KOPT-K1 (cell line): Measurements from ENCODE around the gene DDX20.
A peak's percentile ranks its signal among the peaks of the same experiment; 100 is the strongest.

Experiments
- H3K27ac ChIP-seq: fragments of 200-600 bp; sonication (generic); 2 replicates; pipeline ENCODE4 v1.5.1; 2016; ENCODE audit warnings: antibody characterized with exemption, mild to moderate bottlenecking, low read depth, low read length; ENCODE audit not compliant: poor library complexity, severe bottlenecking
- H3K36me3 ChIP-seq: fragments of 200-600 bp; sonication (generic); 2 replicates; pipeline ENCODE4 v1.5.1; 2017; ENCODE audit warnings: antibody characterized with exemption, mild to moderate bottlenecking, low read length, moderate library complexity; ENCODE audit not compliant: insufficient read depth
- H3K9me3 ChIP-seq: fragments of 200-600 bp; sonication (generic); 2 replicates; pipeline ENCODE4 v1.5.1; 2017; ENCODE audit warnings: antibody characterized with exemption, low read length, mild to moderate bottlenecking; ENCODE audit not compliant: insufficient read depth, poor library complexity, severe bottlenecking

DDX20 gene

DNA sequence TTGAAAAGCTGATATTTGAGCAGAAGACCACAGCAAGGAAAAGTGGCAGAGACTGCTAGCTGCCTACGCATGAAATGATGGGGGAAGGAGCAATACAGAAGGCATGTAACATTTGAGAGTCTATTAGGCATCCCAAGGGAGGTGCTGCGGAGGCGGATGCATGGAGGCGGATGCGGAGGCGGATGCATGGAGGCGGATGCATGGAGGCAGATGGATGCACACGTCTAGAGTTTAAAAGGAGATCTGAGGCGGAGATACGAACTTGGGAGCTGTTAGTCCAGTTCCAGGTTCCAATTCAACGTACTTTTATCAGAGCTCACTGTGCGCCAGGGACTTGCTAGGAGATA lies 744 bp upstream of the DDX20 start:
- H3K36me3 ChIP-seq: peaks cover 30% of the 10 kb centered on the region

GRCh38 chr1:111756124-111756513 lies 418 bp downstream of the DDX20 start:
- peak overlapping the region; percentile 86 for H3K27ac ChIP-seq
- peaks cover 42% of the 10 kb centered on the region for H3K36me3 ChIP-seq
- no peaks in the 10 kb centered on the region for H3K9me3 ChIP-seq

More for the DNA sequence above, 744 bp upstream of the DDX20 start:
- H3K9me3 ChIP-seq: no peaks in the 10 kb centered on the region
- peak overlapping the region; percentile 86 for H3K27ac ChIP-seq

GRCh38 chr1:111758373-111758772 lies 2.7 kb downstream of the DDX20 start:
- no peak overlapping the region for H3K27ac ChIP-seq
- no peaks in the 10 kb centered on the region for H3K9me3 ChIP-seq
- peaks cover 63% of the 10 kb centered on the region for H3K36me3 ChIP-seq

- H3K36me3 ChIP-seq: peaks cover 97% of the 10 kb centered on the region
- H3K27ac ChIP-seq: no peak overlapping the region
These were observed 6.0 kb downstream of the DDX20 start for GRCh38 chr1:111761717-111762116.

GRCh38 chr1:111762332-111762731 lies 6.6 kb downstream of the DDX20 start:
- Histone ChIP-seq H3K27ac (no peak overlapping the region), H3K36me3 (peaks cover 99% of the 10 kb centered on the region), H3K9me3 (no peaks in the 10 kb centered on the region)

More at GRCh38 chr1:111761717-111762116, 6.0 kb downstream of the DDX20 start:
- H3K9me3 ChIP-seq: no peaks in the 10 kb centered on the region

DNA sequence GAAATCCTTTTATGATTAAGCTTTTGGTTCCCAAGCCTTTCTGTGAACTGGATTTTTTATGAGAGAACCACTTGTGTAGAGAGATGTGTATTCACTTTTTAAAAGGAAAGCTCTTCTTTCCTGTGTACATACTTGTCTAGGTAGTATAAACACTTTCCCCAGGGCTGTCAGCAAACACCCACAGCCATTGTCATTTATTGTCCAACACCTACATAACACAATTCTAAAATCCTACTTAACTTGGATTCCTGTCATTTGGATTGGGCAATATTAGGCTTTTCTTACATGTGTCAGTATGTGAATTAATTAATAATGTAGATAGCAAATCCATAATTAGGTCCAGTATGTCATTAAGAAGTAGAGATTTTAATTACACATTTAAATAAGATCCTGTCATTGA lies 12.3 kb downstream of the DDX20 start:
- no peaks in the 10 kb centered on the region for H3K9me3 ChIP-seq
- H3K36me3 ChIP-seq: peaks cover 84% of the 10 kb centered on the region

DNA sequence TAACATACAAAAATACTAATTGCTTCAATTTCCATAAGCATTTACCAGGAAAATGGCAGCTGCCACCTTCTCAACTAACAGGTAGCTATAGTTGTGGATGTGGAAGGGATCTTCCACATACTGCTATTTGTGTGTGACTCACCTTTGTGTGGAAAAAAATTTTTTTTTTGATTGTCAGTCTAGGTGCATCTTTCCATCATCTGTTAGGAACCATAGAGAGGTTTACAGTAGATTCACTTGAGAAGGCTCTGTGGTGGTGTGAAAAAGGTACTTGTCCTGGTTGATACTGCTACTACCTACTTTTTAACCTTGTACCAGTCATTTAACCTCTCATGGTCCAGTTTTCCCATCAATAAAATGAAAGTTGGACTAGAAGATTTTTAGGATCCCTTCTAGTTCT lies 12.9 kb downstream of the DDX20 start:
- no peaks in the 10 kb centered on the region for H3K9me3 ChIP-seq
- no peak overlapping the region for H3K27ac ChIP-seq
- peaks cover 78% of the 10 kb centered on the region for H3K36me3 ChIP-seq

More for the DNA sequence above, 12.3 kb downstream of the DDX20 start:
- H3K27ac ChIP-seq: no peak overlapping the region

- Histone ChIP-seq H3K27ac (no peak overlapping the region), H3K36me3 (peaks cover 68% of the 10 kb centered on the region), H3K9me3 (no peaks in the 10 kb centered on the region)
These were observed 13.9 kb downstream of the DDX20 start for GRCh38 chr1:111769517-111770146.

GRCh38 chr1:111770916-111771315 lies 15.2 kb downstream of the DDX20 start:
- Histone ChIP-seq H3K9me3 (no peaks in the 10 kb centered on the region), H3K27ac (no peak overlapping the region), H3K36me3 (peaks cover 55% of the 10 kb centered on the region)

DNA sequence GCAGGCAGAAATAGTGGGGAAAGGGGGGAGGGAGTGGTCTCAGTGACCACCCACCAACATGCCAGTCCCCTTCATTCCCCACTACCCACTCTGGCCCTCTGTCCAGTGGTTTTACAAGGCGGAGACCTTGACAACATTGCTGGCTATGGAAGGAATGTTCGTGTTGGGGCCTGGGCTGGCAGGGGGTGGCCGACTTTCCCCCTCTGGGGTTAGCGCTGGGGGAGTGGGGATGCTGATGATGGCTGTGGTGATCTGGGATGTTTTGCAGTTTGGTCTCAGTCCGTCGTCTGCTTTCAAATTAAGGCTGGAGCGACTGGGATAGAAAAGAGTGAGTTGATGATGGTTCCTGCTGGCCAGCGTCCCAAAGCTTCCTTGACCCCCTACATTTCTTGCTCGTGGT lies 20.3 kb downstream of the DDX20 start:
- Histone ChIP-seq H3K36me3 (peaks cover 4% of the 10 kb centered on the region), H3K27ac (no peak overlapping the region), H3K9me3 (no peaks in the 10 kb centered on the region)

DNA sequence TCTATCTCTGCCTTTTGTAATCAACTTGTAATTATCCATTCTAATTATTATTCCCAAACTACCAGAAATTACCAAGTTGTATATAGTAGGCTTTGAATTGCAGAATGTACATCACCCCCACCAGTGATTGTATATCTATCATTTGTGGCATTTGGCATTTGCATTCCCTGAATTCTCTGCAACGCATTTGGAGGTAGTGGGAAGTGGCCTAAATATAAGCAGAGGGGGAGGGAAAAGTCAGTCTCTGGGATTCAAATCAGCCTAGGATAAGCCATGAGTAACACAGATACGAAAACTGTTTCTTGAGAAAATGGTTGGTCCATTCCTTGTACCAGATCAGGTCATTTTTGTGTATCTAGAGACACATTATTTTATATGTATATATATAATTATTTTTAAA lies 20.7 kb downstream of the DDX20 start:
- H3K36me3 ChIP-seq: peaks cover under 1% of the 10 kb centered on the region; the same call in 1 of the 2 replicates
- H3K9me3 ChIP-seq: no peaks in the 10 kb centered on the region
- H3K27ac ChIP-seq: no peak overlapping the region

DNA sequence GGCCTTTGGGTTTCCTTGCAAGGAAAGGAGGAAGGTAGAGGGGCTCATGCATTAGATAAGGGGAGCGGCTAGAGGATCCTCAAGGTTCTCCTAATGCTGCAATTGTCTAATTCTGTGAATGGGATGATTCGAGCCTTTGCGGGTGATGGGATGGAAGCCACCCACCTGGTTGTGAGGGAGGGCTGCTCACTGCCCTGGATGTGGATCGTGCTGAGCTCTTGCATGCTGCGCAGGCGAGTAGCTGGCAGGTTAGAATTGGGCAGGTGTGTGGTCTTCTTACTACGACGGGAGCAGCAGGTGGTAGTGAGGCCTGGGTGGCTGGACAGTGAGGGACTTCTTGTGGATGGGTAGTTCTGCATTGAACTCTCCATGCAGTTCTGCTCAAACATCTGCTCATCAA lies 21.2 kb downstream of the DDX20 start:
- no peaks in the 10 kb centered on the region for H3K9me3 ChIP-seq
- no peaks in the 10 kb centered on the region; the same call in 1 of the 2 replicates for H3K36me3 ChIP-seq
- no peak overlapping the region for H3K27ac ChIP-seq

- Histone ChIP-seq H3K36me3 (no peaks in the 10 kb centered on the region; the same call in 1 of the 2 replicates), H3K9me3 (no peaks in the 10 kb centered on the region), H3K27ac (no peak overlapping the region)
These were observed 21.6 kb downstream of the DDX20 start for GRCh38 chr1:111777301-111777700.

DNA sequence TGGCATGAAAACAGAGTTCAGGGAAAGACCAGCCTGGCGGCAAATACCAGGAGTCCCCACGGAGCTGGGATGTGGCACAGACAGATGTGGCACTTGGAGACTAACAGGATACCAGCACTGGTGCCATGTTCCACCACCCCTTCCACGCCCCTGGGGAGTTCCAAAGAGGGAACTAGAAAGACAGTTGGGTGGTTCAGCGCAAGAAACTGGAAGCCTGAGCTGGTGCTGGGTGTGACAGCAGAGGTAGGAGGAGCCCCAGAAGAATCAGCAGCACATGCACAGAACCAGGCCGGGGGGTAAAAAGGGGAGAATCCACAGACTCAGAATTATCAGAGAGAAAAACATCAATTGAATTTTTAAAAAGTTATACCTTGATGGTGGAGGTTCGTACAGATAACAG lies 22.4 kb downstream of the DDX20 start:
- Histone ChIP-seq H3K9me3 (no peaks in the 10 kb centered on the region), H3K36me3 (no peaks in the 10 kb centered on the region), H3K27ac (no peak overlapping the region)

GRCh38 chr1:111778541-111779051 lies 22.9 kb downstream of the DDX20 start:
- H3K9me3 ChIP-seq: no peaks in the 10 kb centered on the region
- no peaks in the 10 kb centered on the region for H3K36me3 ChIP-seq
- H3K27ac ChIP-seq: no peak overlapping the region

DNA sequence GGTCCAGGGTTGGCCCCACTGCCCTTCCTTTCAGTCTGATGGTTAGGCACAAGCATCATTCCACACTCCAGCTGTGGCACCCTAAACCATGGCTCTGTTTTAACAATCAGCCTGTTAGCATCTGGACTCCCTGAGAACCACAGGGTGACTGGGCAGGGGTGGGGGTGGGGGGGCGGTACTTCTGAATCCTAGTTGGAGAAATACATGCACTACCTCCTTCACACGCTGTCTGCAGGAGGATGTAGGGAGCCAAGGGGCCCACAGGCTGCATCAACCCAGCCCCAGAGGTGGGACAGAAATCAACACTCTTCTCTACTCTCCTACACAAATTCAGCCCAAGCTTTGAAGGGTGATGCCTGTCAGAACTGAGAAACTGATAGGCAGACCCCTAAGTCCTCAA lies 23.8 kb downstream of the DDX20 start:
- no peaks in the 10 kb centered on the region for H3K36me3 ChIP-seq
- H3K27ac ChIP-seq: no peak overlapping the region

More for the DNA sequence above, 23.8 kb downstream of the DDX20 start:
- no peaks in the 10 kb centered on the region for H3K9me3 ChIP-seq
